Upper lobe of left lung (tissue), 4 donors: Measurements from ENCODE around the gene MCTP2.

Experiments
- CTCF ChIP-seq, 6 experiments: fragments of 450-650 bp in 4 of 6; fragments of 200-600 bp in 2 of 6; sonication (generic) in 2 of 6; IDR thresholded peaks; one replicate each; pipeline ENCODE4 v1.5.1; 2016 to 2019; ENCODE audit warnings: antibody characterized with exemption in 6 of 6
- EP300 ChIP-seq, 4 donors: sonication (generic); formaldehyde crosslinking; IDR thresholded peaks; one replicate each; pipeline ENCODE4 v1.5.1; 2017; ENCODE audit warnings: antibody characterized with exemption in 4 of 4, control low read depth in 2 of 4
- POLR2A ChIP-seq, 4 donors: fragments of 450-650 bp; IDR thresholded peaks; one replicate each; pipeline ENCODE4 v1.5.1; 2016 to 2017; ENCODE audit warnings: antibody characterized with exemption in 4 of 4, mild to moderate bottlenecking in 2 of 4
- POLR2AphosphoS5 ChIP-seq, 2 donors: sonication (generic); formaldehyde crosslinking; IDR thresholded peaks; one replicate each; pipeline ENCODE4 v1.5.1; 2017; ENCODE audit warnings: antibody characterized with exemption in 2 of 2

DNA sequence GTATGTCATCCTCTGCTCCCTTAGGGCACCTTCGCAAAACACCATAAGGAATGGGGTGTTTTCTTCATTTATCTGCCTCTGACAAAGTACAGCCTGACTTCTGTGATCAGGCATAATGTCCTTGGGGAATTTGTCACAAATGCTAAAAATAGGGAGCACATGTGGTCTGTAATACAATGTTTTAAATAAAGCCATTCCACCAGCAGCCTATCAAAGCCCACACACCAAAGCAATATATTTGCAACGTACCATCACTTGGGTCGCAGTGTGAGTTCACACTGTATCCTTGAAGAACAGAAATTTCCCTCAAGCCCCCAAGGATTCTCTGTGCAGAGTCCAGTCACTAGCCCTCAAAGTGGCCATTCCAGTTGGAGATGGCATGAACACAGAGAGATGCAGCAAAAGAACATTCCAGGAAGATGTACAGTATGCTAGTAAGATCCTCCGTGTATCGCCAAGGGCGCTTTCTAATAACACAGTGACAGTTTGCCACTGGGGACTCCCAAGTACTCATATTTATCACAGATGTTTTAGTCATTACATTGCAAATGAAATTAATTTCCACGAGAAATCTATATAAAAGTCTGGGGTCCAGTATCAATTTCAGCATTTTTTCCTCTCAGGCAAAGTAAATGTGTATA lies 246.7 kb downstream of the MCTP2 start:
- TF ChIP-seq CTCF (IDR thresholded peaks at IDR 0.05) (no peak), EP300 (IDR thresholded peaks at IDR 0.05) (no peak), POLR2A (IDR thresholded peaks at IDR 0.05) (no peak), POLR2AphosphoS5 (IDR thresholded peaks at IDR 0.05) (no peak)
